Gastroesophageal sphincter (tissue), 3 donors: ENCODE data around the gene SPC25.

Source experiments
- CTCF ChIP-seq, 4 experiments: fragments of 200-600 bp in 2 of 4; fragments of 450-650 bp in 2 of 4; sonication (generic) in 1 of 4; IDR thresholded peaks; one replicate each; pipeline ENCODE4 v1.5.1; 2017 to 2019; ENCODE audit warnings: antibody characterized with exemption in 4 of 4, mild to moderate bottlenecking in 2 of 4, moderate library complexity in 2 of 4
- EP300 ChIP-seq: sonication (generic); formaldehyde crosslinking; IDR thresholded peaks from one replicate; pipeline ENCODE4 v1.6.1; 2017; ENCODE audit warnings: antibody characterized with exemption, mild to moderate bottlenecking
- POLR2A ChIP-seq, 2 donors: fragments of 450-650 bp; IDR thresholded peaks; one replicate each; pipeline ENCODE4 v1.6.1; 2017; ENCODE audit warnings: antibody characterized with exemption in 2 of 2, mild to moderate bottlenecking in 2 of 2, moderate library complexity in 1 of 2
- POLR2AphosphoS5 ChIP-seq: sonication (generic); formaldehyde crosslinking; IDR thresholded peaks from one replicate; pipeline ENCODE4 v1.6.1; 2017; ENCODE audit warnings: antibody characterized with exemption

DNA sequence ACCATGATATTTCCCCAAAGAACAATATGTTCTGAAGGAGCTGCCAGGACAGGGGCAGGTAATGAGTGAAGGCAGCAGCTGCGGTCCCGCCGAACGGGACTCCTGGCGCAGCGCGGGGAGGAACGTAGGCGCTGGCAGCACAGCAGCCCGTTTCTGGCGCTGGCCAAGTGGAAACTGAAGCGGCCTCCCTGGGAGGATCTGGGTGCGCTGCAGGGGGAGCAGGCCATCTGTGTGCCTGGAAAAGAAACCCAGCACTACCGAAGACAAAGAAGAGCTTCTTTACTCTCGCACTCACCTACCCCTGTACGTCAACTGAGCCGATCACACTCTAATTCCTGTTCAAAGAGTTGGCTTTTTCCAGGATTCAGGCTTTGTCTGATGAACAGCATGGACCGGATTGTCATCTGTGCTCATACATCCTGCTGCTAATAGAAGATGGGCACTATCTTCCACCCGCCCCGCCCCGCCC, 22.7 kb upstream of the SPC25 start:
- TF ChIP-seq EP300 (no peak), CTCF (IDR thresholded peaks at IDR 0.05) (no peak), POLR2A (IDR thresholded peaks at IDR 0.05) (no peak), POLR2AphosphoS5 (no peak)
